ENCODE data around the gene DERA. TPM values are rescaled to one million over a fixed set of nuclear protein-coding genes. Genes with fewer than 3 reads are reported as not detected.

Gene DERA
- total RNA-seq (2014; rRNA removed; shearing (Covaris generic)) = 44.0 and 48.1 TPM in 2 replicates

DNA sequence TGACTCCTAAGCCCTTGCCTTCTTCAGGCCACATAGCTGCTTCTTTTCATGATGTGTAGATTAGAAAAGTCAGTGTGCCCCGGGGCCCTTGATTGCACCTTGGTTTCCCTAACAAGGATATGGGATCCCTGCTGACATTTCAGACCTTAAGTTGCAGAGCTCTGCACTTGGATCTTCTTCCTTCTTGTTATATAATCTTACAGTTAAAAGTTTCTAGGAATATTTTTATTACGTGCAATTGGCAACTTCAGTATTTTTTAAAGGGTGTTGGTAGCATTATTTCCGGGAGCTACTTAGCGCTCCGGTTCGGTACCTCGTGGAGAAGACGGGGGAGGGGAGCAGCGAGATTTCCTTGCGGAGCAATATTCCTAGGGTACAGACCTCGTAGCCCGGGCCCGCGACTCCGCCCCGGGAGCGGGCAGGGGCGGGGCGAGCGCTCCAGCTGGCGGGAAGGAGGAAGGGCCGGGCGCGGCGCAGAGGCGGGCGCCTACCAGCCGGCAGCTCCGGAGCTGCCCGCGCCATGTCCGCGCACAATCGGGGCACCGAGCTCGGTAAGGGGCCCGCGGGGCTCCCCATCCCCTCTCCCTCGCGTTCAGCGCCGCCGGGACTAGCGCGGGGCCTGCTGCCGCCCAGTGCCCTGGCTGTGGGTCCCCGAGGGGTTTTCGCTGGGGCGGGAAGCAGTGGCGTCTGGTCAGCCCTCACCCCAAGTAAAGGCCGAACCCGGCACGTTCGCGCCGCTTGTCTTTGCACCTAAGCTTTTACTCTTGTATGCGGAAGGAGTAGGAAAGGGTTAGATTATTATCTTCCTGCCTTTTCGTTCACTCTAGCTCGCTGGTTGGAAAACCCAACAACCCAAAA, at the start of gene DERA:
Gene DERA (plus strand): TSS at position 469 of the 858 bp plus-strand sequence. CDS start 52 bp downstream, at position 521.

GRCh38 chr12:15882118-15882971, 28.8 kb upstream of the DERA start, which contains the start of gene STRAP:
Gene STRAP (plus strand): TSS chr12:15882387. CDS start chr12:15882708, 321 bp downstream.

Other genes starting within 250 kb of the DERA start
- gene EPS8, start 121.9 kb upstream of the DERA start, total RNA-seq (2014; rRNA removed; shearing (Covaris generic)) = 63.3 and 78.3 TPM in 2 replicates
- gene STRAP, start 28.9 kb upstream of the DERA start, total RNA-seq (2014; rRNA removed; shearing (Covaris generic)) = 125 TPM in 2 replicates

All from A375 (cell line).